Endothelial cell of umbilical vein (primary cell): ENCODE measurements around the gene ACTR8. TPM values are rescaled to one million over a fixed set of nuclear protein-coding genes. Genes with fewer than 3 reads are reported as not detected.

Source experiments
- BruUV-seq: library from RNA; stranded (reverse); fragments of 400-500 nt; replicated peaks from 2 replicates; lab custom pipeline; 2021; lab: Mats Ljungman, UMichigan
- CTCF ChIA-PET: fragments of 300-600, 350-600 bp; sonication (Branson Sonifier 250); formaldehyde crosslinking; loops from one replicate; lab custom pipeline; 2021; ENCODE audit warnings: antibody characterized with exemption, inconsistent platforms; lab: Charles Lee
- POLR2A ChIA-PET: fragments of 300-600, 350-600 bp; sonication (Branson Sonifier 250); formaldehyde crosslinking; loops from one replicate; lab custom pipeline; 2021; ENCODE audit warnings: antibody characterized with exemption, inconsistent platforms; lab: Charles Lee
- DNase-seq: peaks from one replicate; pipeline ENCODE4 v3.0.0-alpha.2; 2011; ENCODE audit warnings: low read depth, low spot score
- FAIRE-seq: peaks from 2 replicates; lab custom pipeline; 2011; peaks lifted over from hg19 to GRCh38; lab: Jason Lieb, UNC
- H2AFZ ChIP-seq: 2 replicates; pipeline ENCODE4 v1.6.0; 2012; ENCODE audit warnings: low read depth, low read length, control low read depth, inconsistent platforms
- H3K27ac ChIP-seq: 2 replicates; pipeline ENCODE4 v1.5.1; 2011; ENCODE audit warnings: low read depth, mild to moderate bottlenecking, control low read depth, low read length, moderate library complexity; ENCODE audit not compliant: insufficient read depth
- H3K27me3 ChIP-seq, 2 experiments: 2 replicates each; pipeline versions ENCODE4 v1.6.0 to v1.6.1; 2011; ENCODE audit warnings: low read length in 2 of 2, mixed read lengths in 1 of 2; ENCODE audit not compliant: control insufficient read depth in 2 of 2, insufficient read depth in 2 of 2
- H3K36me3 ChIP-seq, 2 experiments: 2 replicates in 1 of 2; 3 replicates in 1 of 2; pipeline ENCODE4 v1.5.1; 2011; ENCODE audit warnings: low read length in 2 of 2, mild to moderate bottlenecking in 1 of 2, moderate library complexity in 1 of 2; ENCODE audit not compliant: control insufficient read depth in 2 of 2, insufficient read depth in 2 of 2; ENCODE audit errors: extremely low read depth in 1 of 2
- H3K4me1 ChIP-seq: 3 replicates; pipeline ENCODE4 v1.5.1; 2011; ENCODE audit warnings: mild to moderate bottlenecking, low read length; ENCODE audit not compliant: control insufficient read depth, insufficient read depth; ENCODE audit errors: extremely low read depth
- H3K4me2 ChIP-seq: 2 replicates; pipeline ENCODE4 v1.6.1; 2011; ENCODE audit warnings: low read length, control low read depth, mixed read lengths; ENCODE audit not compliant: insufficient read depth
- H3K4me3 ChIP-seq, 3 experiments: fragments of 200-600 bp in 1 of 3; sonication (generic), shearing (Covaris generic) in 1 of 3; replicated peaks in 1 of 3; 2 replicates each; pipeline ENCODE4 v1.5.1; 2011 to 2016; ENCODE audit warnings: control low read depth in 3 of 3, low read length in 3 of 3, mild to moderate bottlenecking in 2 of 3, inconsistent platforms in 1 of 3, low read depth in 1 of 3, moderate library complexity in 1 of 3; ENCODE audit not compliant: insufficient read depth in 1 of 3
- H3K79me2 ChIP-seq: 2 replicates; pipeline ENCODE4 v1.6.0; 2012; ENCODE audit warnings: low read length, inconsistent platforms; ENCODE audit not compliant: control insufficient read depth, insufficient read depth
- H3K9ac ChIP-seq: replicated peaks from 2 replicates; pipeline ENCODE3; 2011; ENCODE audit warnings: low read length, control low read depth; ENCODE audit not compliant: insufficient read depth; ENCODE audit errors: extremely low read depth
- H3K9me1 ChIP-seq: replicated peaks from 3 replicates; pipeline ENCODE4 v1.6.0; 2011; ENCODE audit warnings: mild to moderate bottlenecking, low read length; ENCODE audit not compliant: control insufficient read depth, insufficient read depth; ENCODE audit errors: extremely low read depth
- H3K9me3 ChIP-seq: replicated peaks from 2 replicates; pipeline ENCODE4 v1.5.1; 2012; ENCODE audit warnings: low read length, inconsistent platforms; ENCODE audit not compliant: control insufficient read depth, insufficient read depth
- H4K20me1 ChIP-seq: replicated peaks from 2 replicates; pipeline ENCODE3; 2011; ENCODE audit warnings: mild to moderate bottlenecking, low read length; ENCODE audit not compliant: control insufficient read depth, insufficient read depth; ENCODE audit errors: extremely low read depth
- CTCF ChIP-seq, 2 donors: IDR thresholded peaks; 1 replicate in 1 of 2; 2 replicates in 1 of 2; pipeline ENCODE4 v1.5.1; 2011; ENCODE audit warnings: low read length in 2 of 2, mild to moderate bottlenecking in 2 of 2, moderate library complexity in 2 of 2, control low read depth in 1 of 2, inconsistent platforms in 1 of 2, low read depth in 1 of 2; ENCODE audit not compliant: insufficient read depth in 1 of 2; ENCODE audit errors: extremely low read depth in 1 of 2
- EZH2 ChIP-seq: IDR thresholded peaks from 2 replicates; pipeline ENCODE4 v1.6.1; 2012; ENCODE audit warnings: borderline replicate concordance, low read depth, mild to moderate bottlenecking, moderate library complexity, low read length, inconsistent platforms; ENCODE audit not compliant: severe bottlenecking
- FOS ChIP-seq: IDR thresholded peaks from 2 replicates; pipeline ENCODE4 v1.6.1; 2011; ENCODE audit warnings: mild to moderate bottlenecking, low read length, moderate library complexity, borderline replicate concordance; ENCODE audit not compliant: insufficient read depth
- GATA2 ChIP-seq: IDR thresholded peaks from 2 replicates; pipeline ENCODE4 v1.7.0; 2011; ENCODE audit warnings: low read depth, mild to moderate bottlenecking, moderate library complexity, mixed read lengths, low read length; ENCODE audit not compliant: insufficient read length, insufficient read depth
- JUN ChIP-seq: IDR thresholded peaks from 2 replicates; pipeline ENCODE4 v1.6.1; 2011; ENCODE audit warnings: borderline replicate concordance, low read depth; ENCODE audit not compliant: insufficient read length, insufficient read depth
- MAX ChIP-seq: IDR thresholded peaks from 2 replicates; pipeline ENCODE4 v1.6.1; 2011; ENCODE audit not compliant: insufficient read depth, insufficient read length
- MYC ChIP-seq: IDR thresholded peaks from one replicate; pipeline ENCODE4 v1.6.1; 2011; ENCODE audit warnings: mild to moderate bottlenecking, low read depth, low read length
- POLR2A ChIP-seq: IDR thresholded peaks from 2 replicates; pipeline ENCODE4 v1.6.1; 2012; ENCODE audit warnings: low read depth, mild to moderate bottlenecking, control low read depth, low read length
- POLR2AphosphoS5 ChIP-seq: IDR thresholded peaks from 2 replicates; pipeline ENCODE4 v1.6.1; 2012; ENCODE audit warnings: low read depth, mild to moderate bottlenecking, control low read depth, low read length, moderate library complexity; ENCODE audit not compliant: insufficient read depth
- dilution Hi-C: fragments of 300-500 bp; cut with MboI; formaldehyde crosslinking; loops from one replicate; pipeline ENCODE4 v1.15.0; 2019; ENCODE audit warnings: low sequenced_read_pairs; ENCODE audit not compliant: extremely low pct_ligation_motif_present
- intact Hi-C: fragments of 100-400 bp; cut with micrococcal nuclease; formaldehyde crosslinking; loops from one replicate; pipeline ENCODE4 v1.10.0; 2022
- polyA plus RNA-seq, 4 experiments: library from polyadenylated mRNA; depleted of rRNA in 3 of 4; stranded (reverse) in 3 of 4; unstranded in 1 of 4; fragments of >200 nt; gene quantifications; 2 replicates each; pipeline versions ENCODE4 v1.2.1 to v1.2.3, GENCODE V29; 2011 to 2012; ENCODE audit warnings: missing spikeins in 1 of 4
- total RNA-seq: library from RNA; stranded (reverse); gene quantifications from 2 replicates; pipeline ENCODE4 v1.2.3, GENCODE V29; 2021

ACTR8 gene
- total and polyA plus RNA-seq, 2 donors (not counting 3 experiments of a cell fraction or from before 2014, with no cell fraction given) = 14.4 to 42.0 TPM

GRCh38 chr3:53824795-53825194 lies 57.2 kb downstream of the ACTR8 start:
- DNase-seq (no peak), FAIRE-seq (no peak)
- no peak overlapping the region for H3K4me2 ChIP-seq
- no peaks in the 10 kb centered on the region for H3K27me3 ChIP-seq
- ChIA-PET CTCF (no interaction called here), POLR2A (no interaction called here)
- H3K9me3 ChIP-seq = no peaks in the 10 kb centered on the region
- no peaks in the 10 kb centered on the region for H3K4me1 ChIP-seq
- TF ChIP-seq JUN (no peak), GATA2 (no peak), MYC (no peak), CTCF (IDR thresholded peaks at IDR 0.05; ENCODE audit: extremely low read depth in 1 of 2, insufficient read depth in 1 of 2, low read depth in 1 of 2, low read length in 2 of 2) (no peak), MAX (no peak), EZH2 (no peak), POLR2AphosphoS5 (no peak), FOS (no peak), POLR2A (no peak)
- dilution Hi-C loops (no loop called here), intact Hi-C loops (no loop called here)
- no peak overlapping the region for H3K9ac ChIP-seq
- H3K9me1 ChIP-seq = no peaks in the 10 kb centered on the region
- H3K4me3 ChIP-seq = no peak overlapping the region
- no peaks in the 10 kb centered on the region for H3K79me2 ChIP-seq
- H3K36me3 ChIP-seq = no peaks in the 10 kb centered on the region
- H3K27ac ChIP-seq = no peak overlapping the region
- no peak overlapping the region for H2AFZ ChIP-seq
- no peaks in the 10 kb centered on the region for H4K20me1 ChIP-seq
- no TSS peak for BruUV-seq
